CD4-positive, alpha-beta T cell treated with Interferon alpha-2 for 1 hour (primary cell): ENCODE measurements around the gene GRB10.
"Not testable (repeated sequence)": the region's sequence is repeated elsewhere in the genome, so short reads cannot be mapped to it uniquely, and the experiment has no call there.

ENCODE experiments used
- DNase-seq, 2 donors: peaks; one replicate each; pipeline ENCODE4 v3.0.0-alpha.2; 2020 to 2022

Gene GRB10

DNA sequence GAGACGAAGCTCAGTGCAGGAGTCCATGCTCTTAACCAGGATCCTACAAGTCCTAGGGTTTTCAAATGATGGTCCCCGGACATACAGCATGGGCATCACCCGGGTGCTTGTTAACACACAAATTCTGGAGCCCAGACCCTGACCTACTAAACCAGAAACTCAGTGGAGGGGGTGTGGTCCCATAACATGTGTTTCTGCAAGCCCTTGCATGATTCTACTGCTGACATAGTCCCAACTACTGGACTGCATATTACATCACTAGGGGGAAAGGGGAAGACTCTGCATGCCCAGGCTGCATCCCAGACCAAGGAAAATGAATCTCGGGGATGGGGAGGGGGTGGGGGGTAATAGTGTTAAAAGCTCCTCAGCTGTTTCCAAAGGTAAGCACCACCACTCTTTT lies 40.3 kb downstream of the GRB10 start:
- DNase-seq: no peak

DNA sequence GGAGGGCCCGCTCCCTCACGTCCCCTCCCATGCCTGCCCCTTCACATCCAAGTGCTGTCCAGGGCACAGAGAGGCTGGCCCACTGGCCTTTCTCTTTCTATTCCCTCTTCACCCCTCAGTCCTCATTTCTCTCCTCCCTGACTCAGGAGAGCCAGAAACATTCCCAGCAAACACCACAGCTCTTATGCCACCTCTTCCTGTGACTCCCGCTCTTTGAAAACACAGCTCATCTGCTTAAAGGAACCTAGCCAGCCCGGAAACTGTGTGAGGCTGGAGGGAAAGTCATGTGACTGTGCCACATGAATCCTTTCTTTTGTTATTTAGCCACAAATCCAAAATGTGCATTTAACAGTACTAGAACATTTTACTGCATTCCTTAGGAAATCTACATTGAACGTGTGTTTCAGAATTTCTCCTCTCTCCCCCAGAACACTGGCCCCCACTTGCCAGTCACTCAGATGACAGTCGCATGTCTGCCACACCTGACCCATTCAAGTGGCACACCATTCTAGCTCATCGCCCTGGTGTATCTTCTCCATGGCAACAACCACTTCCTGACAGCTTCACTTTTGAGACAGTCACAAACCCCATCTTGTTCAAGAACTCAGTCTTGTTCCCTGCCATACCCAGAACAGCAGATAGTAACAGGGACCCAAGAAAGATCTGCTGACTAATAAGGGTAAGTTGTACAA lies 42.8 kb downstream of the GRB10 start:
- peak; percentile 75 to 86 for DNase-seq

DNA sequence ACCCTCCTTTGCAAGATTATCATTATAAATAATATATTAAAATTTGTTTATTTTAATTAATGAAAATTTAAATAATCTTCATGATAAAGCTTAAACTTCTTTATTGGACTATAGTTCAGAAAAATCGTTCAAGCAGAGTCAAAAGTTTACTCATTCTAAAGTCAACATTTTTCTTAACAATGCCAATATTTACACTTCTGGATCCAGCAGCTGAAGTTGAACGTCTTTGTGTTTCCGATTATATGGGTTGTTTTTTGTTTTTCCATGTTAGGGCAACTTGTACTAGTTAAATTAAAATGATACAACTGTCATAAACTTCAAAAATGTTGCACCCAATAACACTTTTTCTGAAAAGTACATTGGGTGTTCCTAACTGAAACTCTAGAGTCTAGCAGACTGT lies 43.8 kb downstream of the GRB10 start:
- no peak for DNase-seq

DNA sequence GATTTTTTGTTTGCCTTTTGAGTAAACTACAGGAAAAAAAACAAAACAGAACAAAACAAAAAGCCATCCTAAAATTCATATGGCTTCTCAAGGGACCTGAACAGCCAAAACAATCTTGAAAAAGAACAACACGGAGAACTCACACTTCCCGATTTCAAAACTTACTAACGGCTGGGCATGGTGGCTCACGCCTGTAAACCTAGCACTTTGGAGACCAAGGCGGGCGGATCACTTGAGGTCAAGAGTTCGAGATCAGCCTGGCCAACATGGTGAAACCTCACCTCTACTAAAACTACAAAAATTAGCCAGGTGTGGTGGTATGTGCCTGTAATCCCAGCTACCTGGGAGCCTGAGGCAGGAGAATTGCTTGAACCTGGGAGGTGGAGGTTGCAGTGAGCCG lies 46.9 kb downstream of the GRB10 start:
- DNase-seq: not testable (repeated sequence)

DNA sequence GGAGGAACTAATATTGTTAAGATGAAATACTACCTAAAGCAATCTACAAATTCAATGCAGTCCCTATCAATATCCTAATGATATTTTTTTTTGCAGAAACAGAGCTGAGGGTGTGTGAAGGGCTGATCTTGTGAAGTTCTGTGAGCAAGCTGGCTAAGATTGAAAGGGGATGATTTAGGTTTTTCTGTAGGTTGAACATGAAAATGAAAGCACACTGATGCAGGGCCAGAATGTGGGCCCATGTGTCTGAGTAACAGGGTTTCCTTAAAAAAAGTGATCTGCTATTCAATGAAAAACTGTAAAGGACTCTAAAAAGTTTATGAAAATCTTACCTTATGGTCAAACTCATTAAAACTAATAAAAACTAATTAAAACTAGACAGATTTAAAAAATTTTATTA lies 47.4 kb downstream of the GRB10 start:
- no peak for DNase-seq

DNA sequence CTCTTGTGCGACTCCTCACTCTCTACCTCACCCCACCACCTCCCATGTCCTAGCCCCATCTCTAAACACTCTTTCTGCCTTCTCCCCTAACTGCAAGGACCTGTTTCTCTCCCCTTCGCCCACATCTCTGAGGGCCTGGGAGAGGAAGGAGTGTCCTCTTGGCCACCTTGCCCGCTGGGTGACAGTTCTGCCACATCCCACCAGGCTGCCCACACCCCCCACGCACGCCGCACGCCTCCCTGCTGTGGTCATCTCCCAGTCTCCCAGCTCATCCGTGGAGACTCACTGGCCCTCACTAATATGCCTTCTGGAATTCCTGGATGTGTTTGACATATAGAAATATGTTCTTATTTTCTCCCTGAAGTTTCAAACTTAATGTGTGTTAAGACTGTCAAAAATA lies 48.5 kb downstream of the GRB10 start:
- no peak for DNase-seq

DNA sequence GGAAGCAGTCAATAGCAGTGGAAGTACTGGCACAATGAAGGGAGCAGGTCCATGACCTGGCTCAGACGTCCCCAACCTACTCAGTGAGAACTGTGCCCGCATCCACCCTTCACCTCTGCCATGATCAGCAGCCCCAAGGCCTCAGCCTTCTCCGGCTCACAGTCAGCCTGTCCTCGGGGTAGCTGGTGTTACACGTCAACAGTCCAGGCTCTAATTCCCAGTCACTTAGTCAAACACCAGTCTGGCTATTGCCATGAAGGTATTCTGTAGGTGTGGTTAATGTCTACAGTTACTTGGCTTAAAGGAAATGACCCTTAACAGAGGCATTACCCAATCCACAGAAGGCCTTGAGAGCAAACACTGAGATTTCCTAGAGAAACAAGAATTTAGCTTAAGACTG lies 49.1 kb downstream of the GRB10 start:
- DNase-seq: no peak

DNA sequence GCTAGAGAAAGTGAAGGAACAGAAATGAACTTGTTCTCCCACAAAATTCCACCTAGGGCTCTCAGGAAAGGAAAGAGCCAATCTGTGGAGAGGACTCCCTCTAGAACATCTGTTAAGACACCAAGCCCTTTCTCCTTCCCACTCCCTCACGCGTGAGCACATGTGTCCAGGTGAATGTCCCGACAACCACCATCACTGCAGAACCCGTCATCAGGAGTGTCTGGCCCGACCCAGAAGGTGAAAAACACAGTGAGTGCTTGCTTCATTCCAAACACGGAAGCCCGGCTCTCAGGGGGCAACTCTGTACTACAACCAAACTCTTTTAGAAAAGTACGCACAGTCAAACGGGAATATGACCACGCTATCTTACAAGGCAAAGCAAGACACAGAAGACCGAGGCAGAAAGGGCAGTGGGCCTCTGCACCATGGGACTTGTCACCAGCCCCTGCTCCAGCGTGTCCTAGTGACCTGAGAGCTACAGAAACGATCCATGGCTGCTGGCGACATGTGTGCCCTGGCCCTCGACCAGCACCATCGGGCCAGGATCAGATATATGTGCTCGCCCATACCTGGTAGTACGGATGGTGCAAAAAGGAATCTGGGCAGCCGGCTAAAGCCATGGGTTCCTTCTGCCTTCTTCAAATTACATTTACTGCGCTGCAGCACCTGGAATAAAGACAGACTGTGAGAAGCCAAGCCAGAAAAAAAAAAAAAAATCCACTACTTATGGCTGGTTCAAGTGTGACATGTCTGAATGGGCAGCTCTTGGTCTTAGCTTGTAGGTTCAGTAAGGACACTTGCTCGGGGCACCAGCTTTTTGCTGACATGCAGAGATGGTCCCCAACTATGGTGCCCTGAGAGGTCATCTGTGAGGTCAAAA lies 50.8 kb downstream of the GRB10 start:
- no peak for DNase-seq

DNA sequence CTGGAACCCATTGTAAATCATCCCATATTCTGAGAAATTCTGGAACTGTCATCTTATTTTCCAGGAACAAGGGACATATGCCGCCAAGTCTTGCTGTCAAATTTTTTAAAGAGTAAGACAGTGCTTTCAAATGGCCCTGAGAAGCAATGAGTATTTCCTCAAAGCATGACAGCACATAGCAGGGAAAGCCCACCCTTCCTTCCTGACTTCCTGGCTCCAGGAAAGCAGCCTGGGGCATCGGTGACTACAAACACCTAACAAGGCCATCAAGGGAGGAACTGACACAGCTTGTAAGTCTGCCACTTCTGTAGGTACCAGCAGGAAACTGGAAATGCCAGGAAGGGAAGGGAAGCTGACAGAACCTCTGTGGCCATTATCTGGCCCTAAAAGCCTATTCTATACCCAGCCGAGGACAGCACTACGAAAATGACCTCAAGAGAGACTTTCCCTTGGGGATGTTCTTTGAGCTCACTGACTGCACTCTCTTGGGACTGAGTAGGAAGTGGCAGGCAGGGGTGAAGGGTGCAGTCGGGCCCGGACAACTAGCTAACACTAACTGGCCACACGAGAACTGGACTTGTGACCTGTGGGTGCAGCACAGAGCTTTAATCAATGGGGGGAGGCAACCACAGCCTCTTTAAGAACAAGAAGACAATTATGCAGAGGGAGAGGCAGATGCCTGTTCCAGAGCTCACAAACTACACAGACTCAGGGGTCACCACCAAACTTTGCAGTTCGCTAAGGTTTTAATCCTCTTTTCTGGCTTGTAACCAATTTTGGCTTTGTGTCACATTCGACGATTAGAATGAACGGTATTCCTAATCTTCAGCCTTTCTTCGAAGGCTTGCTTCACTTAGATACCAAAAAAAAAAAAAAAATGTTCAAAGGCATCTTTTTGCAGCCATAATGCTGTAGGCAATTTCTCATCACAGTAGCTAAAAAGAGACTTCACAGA lies 52.0 kb downstream of the GRB10 start:
- no peak for DNase-seq

DNA sequence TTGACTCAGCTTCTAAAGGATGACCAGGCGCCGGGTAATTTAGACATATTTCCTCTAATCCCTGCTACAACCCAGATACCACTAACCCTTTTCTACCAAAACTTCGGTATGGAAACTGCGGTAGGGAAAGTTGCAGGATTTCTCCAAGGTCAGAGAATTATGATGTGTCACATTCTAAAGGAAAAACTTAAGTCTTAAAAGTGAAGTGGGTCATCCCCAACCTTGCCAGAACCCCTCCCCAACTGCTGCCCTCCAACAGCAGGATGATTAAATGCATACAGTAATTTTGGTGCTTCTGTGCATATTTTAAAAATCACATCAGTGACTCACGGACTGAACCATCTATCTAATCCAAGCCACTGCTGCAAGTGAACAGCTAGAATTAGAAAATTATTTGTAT lies 52.7 kb downstream of the GRB10 start:
- no peak for DNase-seq

DNA sequence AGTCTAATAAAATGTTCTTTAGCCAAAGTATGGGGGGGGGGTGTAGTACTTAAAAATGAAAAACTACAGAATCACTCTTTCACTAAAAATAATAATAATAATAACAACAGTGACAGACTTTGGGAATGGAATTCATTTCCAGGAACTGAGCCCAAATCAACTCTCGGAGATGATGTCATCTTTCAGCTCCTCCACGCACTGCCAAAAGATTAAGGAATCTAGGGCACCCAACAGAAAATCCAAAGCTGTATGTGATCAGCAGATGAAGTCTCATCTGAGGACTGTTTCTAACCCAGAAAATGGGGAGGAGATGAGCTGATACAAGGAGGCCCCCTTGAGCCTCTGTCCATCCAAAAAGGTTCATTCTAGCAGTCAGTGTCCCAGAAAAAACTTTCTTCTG lies 54.5 kb downstream of the GRB10 start:
- DNase-seq: no peak

DNA sequence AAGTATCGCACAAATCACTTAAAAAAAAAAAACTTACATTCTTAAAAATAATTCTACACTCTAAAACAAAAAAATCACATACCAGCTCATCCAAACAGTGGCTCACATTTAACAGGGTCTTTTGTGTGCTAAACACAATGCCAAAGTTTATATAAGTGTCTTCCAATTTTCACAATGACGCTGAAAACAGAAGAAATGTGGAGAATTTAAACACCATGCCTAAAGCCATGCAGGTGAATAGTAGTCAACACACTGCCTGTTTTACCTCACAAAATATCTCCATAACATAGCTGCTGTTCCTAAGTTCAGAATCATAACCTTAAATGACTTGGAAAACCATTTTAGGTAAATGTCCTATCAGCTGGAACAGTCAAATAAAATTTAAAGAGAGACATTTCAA lies 55.0 kb downstream of the GRB10 start:
- no peak for DNase-seq

DNA sequence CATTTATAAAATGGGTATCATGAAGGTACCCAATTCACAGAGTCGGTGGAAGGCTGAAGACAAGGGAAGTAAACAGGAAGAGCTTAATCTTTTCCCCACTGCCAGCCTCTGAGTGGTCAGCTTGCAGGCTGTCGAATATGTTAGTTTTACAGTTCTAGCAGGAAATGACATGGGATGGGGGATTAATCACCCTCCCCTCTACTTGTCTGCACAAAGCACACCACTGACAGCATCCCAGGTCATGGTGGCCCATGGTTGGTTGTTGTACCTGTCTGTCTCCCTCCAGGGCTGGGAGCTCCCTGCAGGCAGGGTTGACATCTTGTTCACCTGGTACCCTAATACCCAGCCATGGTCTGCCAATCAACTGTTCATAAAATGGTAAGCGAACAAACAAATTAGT lies 55.6 kb downstream of the GRB10 start:
- DNase-seq: no peak

DNA sequence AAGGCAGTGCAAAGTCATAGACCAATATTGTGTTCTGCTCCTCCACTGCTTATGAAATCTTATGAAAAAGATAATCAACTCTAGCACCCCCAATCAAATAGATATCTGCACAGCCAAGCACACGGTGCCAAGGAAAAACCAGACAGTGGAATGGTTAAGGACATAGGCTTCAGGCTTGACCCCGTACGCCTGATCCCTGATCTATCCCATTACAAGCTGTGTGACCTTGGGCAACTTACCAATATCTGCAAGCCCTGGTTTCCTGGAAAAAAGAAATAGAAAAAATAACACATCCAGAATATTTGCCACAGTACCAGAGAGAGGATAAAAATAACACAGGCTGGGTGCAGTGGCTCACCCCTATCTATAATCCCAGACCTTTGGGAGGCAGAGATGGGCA lies 56.9 kb downstream of the GRB10 start:
- no peak for DNase-seq

DNA sequence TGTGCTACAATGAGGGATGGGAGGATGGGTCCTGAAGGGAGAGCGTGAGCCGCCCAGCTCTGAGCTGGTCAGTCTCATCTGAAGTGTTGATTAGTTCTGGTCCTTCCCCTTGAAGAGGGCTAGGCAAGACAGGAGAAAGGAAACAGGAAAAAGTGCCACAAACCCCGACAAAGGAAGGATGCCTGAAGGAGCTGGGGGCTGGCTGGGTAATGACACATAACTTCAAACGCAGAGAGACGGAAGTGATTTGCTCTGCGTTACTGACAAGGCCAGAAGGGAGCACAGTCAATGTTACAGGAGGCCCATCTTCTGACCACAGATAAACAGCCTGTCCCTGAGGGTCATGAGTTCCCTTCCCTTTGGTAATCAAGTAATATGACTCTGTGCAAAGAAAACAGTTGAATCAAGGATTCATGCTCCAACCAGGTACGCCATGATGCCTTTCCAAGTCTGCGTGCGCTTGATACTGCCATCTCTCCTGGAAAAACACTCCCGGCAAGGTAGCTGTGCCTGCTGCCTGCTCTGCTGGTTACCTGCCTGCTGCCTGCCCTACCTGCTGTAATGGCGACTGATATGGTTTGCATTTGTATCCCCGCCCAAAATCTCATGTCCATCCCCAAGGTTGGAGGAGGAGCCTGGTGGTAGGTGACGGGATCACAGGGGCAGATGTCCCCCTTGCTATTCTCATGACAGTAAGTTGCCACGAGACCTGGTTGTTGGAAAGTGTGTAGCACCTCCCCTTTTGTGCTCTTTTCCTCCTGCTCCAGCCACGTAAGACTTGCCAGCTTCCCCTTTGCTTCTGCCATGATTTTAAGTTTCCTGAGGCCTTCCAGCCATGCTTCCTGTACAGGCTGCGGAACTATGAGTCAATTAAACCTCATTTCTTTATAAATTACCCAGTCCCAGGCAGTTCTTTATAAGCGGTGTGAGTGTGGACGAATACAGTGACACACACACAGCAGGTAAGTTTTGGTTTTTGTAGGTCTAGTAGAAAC lies 57.9 kb downstream of the GRB10 start:
- no peak for DNase-seq

DNA sequence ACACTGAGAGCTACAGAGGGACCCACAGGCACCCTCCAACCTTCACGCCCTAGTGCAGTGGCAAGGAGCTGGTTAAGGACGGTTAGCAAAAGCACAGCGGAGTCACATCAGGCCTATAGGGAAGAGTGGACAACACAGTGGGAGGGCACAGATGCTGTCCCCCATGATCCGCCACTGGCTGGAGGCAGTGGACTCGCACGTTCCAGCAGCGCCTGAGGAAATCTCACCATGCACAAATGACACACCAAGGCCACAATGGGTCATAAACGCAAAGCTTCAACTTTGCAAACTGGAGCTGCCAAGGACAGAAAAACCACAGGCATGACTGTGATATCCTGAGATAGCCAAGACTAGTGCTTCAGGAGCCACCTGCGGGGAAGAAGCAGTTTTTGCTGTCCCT lies 58.8 kb downstream of the GRB10 start:
- no peak for DNase-seq

DNA sequence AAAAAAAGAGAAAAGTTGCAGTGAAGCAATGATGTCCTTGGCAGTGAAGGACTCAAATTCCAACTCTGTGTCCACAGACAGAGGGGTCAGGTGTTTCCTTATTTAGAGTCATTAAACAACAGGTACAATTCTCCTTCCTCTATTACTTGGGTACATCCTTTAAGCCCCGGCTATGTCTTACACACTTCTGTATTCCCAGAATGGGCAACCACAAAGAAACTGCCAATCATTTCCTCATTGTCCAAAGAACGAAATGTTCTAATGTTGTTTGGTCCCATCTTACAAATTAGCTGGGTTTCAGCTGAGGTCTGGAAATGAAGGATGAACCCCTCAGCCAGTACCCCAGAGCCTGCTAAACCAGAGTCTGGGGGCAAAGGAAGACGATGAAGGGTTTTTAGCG lies 59.5 kb downstream of the GRB10 start:
- DNase-seq: no peak

DNA sequence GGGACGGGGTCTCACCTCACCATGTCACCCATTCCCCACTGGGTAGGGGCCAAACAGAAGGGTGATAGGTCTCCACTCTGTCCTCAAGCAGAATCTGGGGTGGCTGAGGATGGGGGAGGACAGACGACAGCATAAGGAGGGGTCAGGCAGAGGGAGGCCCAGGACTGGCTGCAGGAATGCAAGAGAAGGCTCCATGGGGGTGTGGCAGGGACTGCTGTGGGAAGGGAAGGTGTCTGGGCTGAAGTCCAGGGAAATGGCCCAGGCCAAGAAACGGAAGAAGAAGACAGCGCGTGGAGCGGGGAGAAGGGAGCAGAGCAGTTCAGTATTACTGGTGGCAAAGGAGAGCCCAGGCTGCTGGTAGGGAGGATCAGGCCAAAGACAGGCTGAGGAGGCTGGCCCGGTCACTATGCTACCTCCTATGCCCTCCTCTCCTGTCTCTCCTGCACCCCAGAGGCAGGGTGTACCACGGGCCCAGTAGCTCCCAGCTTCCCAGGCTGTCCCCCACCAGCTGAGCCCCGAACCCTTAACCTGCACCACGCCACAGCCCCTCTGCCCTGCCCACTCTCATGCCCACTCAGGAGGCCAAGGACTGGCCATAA lies 60.9 kb downstream of the GRB10 start:
- no peak for DNase-seq

DNA sequence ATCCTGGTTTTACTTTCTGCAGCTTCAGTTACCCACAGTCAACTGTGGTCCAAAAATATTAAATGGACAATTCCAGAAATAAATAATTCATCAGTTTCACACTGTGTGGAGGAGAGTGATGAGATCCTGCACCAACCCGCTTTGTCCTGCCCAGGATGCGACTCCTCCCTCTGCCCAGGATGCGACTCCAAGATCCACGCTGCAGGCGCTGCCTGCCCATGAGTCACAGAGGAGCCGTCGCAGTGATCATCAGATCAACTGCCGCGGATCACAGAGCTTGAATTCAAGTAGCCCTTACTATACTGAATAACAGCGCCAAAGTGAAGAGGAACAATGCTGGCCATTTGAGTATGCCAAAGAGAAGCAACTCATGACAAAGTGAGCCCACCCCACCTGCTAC lies 61.5 kb downstream of the GRB10 start:
- no peak for DNase-seq

DNA sequence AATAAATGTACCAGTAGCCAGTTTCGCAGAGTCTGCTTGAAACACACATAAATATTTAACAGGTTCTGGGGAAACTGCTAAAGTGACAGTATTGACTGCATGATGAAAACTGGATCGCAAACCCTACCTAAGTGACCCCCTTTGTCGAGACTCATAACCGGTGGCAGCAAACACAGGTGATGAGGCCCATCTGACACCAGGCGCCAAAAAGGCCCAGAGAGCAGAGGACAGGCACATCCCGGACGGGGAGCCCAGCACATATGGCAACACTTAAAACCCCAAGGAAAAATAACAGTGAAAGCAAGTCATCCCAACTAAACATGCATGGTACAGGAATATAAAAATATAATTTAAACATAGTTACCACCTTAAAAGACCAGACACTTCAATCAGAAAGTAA lies 62.4 kb downstream of the GRB10 start:
- no peak for DNase-seq

DNA sequence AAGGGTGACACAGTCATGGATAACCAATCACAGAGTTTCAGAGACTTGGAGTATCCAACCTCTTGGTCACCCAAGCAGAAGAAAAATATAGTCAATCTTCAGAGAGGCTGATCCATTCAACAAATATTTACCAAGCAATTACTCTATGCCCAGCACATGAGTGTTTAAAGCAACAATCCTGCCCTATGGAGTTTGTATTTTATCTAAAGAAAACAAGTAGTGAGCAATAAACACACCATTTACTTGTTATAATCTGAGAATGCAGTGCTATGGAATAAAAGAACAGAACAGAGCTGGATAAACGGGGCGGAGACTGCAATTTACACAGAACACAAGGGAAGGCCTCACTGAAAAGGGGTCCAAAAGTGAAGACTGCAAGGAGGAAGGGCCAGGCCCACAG lies 63.8 kb downstream of the GRB10 start:
- DNase-seq: no peak

DNA sequence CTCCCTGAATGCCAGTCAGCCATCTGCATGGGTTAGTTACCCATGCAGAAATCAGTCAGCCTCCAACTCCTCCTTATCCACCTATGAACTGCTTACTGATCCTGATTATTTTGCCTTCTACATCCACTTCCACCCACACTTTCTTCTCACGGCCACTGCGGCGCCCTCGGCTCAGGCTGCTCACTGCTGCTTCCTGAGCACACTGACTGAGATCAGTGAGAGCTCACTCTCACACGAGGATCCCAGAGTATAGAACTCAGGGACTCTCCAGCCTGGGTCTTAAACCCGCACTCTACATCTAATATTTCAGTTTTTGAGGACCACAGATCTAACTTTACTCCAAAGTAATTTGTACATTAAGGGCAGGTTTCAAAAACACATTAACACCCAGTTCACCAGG lies 64.4 kb downstream of the GRB10 start:
- DNase-seq: no peak
